Vagina (tissue), 2 donors: Measurements from ENCODE around the gene CCDC183. TPM values are rescaled to one million over a fixed set of nuclear protein-coding genes. Genes with fewer than 3 reads are reported as not detected.
"Not testable (repeated sequence)": the region's sequence is repeated elsewhere in the genome, so short reads cannot be mapped to it uniquely, and the experiment has no call there.

Experiments used
- DNase-seq, 2 donors: peaks; one replicate each; pipeline ENCODE4 v3.0.0-alpha.2; 2017; ENCODE audit errors: extremely low spot score in 2 of 2
- H3K27ac ChIP-seq: fragments of 200-600 bp; sonication (generic); one replicate; pipeline ENCODE4 v1.5.1; 2019
- H3K27me3 ChIP-seq: fragments of 200-600 bp; sonication (generic); one replicate; pipeline ENCODE4 v1.5.1; 2019
- H3K36me3 ChIP-seq, 2 donors: fragments of 200-600 bp; sonication (generic); one replicate each; pipeline ENCODE4 v1.5.1; 2017 to 2019
- H3K4me1 ChIP-seq: fragments of 200-600 bp; sonication (generic); one replicate; pipeline ENCODE4 v1.5.1; 2019
- H3K4me3 ChIP-seq, 2 donors: fragments of 200-600 bp; sonication (generic); 1 replicate in 1 of 2; 2 replicates in 1 of 2; pipeline ENCODE4 v1.5.1; 2016 to 2019
- H3K9me3 ChIP-seq: fragments of 200-600 bp; sonication (generic); one replicate; pipeline ENCODE4 v1.5.1; 2019
- POLR2A ChIP-seq, 2 donors: fragments of 450-650 bp; IDR thresholded peaks; one replicate each; pipeline ENCODE4 v1.6.1; 2017; ENCODE audit warnings: antibody characterized with exemption in 2 of 2, mild to moderate bottlenecking in 2 of 2, moderate library complexity in 2 of 2
- POLR2AphosphoS5 ChIP-seq, 2 donors: sonication (generic); formaldehyde crosslinking; IDR thresholded peaks; one replicate each; pipeline ENCODE4 v1.9.0; 2017; ENCODE audit warnings: antibody characterized with exemption in 2 of 2, mild to moderate bottlenecking in 2 of 2, low read depth in 1 of 2; ENCODE audit not compliant: insufficient read depth in 1 of 2
- intact Hi-C: fragments of 100-400 bp; cut with DNase I; formaldehyde crosslinking; loops from one replicate; pipeline ENCODE4 v1.15.1; 2023
- total RNA-seq: library from RNA; depleted of rRNA; stranded (reverse); fragments of >200 nt; gene quantifications from one replicate; pipeline ENCODE4 v1.2.3, GENCODE V29; 2016
- TF ChIP-seq, protein P1 (sequence below), 3 experiments: fragments of 450-650 bp in 2 of 3; fragments of 200-600 bp in 1 of 3; sonication (generic) in 1 of 3; IDR thresholded peaks; one replicate each; pipeline ENCODE4 v1.5.1; 2017 to 2019; ENCODE audit warnings: antibody characterized with exemption in 3 of 3, mild to moderate bottlenecking in 2 of 3, moderate library complexity in 2 of 3

The CCDC183 gene
- total RNA-seq, 1 donor from 2014 or later, result not detected

- Histone ChIP-seq H3K4me1 (peaks cover 10% of the 10 kb centered on the region), H3K27ac (no peak overlapping the region), H3K27me3 (no peaks in the 10 kb centered on the region), H3K36me3 (no peaks in the 10 kb centered on the region), H3K4me3 (no peak overlapping the region), H3K9me3 (no peaks in the 10 kb centered on the region)
- DNase-seq, result no peak
- TF ChIP-seq, protein P1, sequence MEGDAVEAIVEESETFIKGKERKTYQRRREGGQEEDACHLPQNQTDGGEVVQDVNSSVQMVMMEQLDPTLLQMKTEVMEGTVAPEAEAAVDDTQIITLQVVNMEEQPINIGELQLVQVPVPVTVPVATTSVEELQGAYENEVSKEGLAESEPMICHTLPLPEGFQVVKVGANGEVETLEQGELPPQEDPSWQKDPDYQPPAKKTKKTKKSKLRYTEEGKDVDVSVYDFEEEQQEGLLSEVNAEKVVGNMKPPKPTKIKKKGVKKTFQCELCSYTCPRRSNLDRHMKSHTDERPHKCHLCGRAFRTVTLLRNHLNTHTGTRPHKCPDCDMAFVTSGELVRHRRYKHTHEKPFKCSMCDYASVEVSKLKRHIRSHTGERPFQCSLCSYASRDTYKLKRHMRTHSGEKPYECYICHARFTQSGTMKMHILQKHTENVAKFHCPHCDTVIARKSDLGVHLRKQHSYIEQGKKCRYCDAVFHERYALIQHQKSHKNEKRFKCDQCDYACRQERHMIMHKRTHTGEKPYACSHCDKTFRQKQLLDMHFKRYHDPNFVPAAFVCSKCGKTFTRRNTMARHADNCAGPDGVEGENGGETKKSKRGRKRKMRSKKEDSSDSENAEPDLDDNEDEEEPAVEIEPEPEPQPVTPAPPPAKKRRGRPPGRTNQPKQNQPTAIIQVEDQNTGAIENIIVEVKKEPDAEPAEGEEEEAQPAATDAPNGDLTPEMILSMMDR (IDR thresholded peaks at IDR 0.05), result no peak
- no peak for TF ChIP-seq POLR2AphosphoS5 (IDR thresholded peaks at IDR 0.05; ENCODE audit: insufficient read depth in 1 of 2, low read depth in 1 of 2)
- no peak for TF ChIP-seq POLR2A (IDR thresholded peaks at IDR 0.05)
- intact Hi-C loops, result no loop called here
These were observed 9.7 kb upstream of the CCDC183 start for GRCh38 chr9:136786451-136786850.

- not testable (repeated sequence) for H3K4me3 ChIP-seq
These were observed 9.2 kb upstream of the CCDC183 start for GRCh38 chr9:136786983-136787382.

DNA sequence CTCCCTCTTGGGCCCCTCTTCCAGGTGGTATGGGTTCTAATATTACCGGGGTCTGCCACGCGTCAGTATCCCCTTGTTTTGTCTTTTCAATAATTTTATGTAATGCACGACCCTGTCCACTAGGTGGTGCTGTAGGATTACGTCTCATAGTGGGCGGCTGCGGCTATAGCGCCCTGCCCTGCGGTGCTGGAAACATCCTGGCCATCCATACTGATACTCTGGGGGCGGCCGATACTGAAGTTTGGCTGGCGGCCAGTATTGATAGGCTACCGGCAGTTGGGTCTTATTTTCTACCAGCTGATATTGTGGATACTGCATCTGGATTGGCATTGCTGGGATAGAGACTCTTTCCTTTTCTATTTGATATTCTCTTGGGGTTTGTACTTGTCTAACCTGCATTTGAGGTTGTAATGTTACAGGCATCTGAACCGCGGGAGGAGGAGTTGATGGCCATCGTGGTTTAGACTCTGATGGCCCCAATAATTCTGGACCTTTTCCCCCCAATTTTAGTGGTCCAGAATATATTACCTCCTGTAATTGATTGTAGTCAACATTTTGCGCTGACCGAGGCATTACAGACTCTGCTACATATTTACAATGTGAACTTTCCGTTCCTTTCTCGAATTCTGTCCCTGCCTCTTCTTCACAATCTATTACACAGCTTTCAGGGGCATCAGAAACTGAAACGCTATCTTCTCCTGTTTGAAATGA lies 8.3 kb upstream of the CCDC183 start:
- Histone ChIP-seq H3K36me3 (no peaks in the 10 kb centered on the region), H3K4me1 (peaks cover 24% of the 10 kb centered on the region), H3K27me3 (no peaks in the 10 kb centered on the region), H3K4me3 (no peak overlapping the region), H3K9me3 (no peaks in the 10 kb centered on the region), H3K27ac (no peak overlapping the region)
- intact Hi-C loops, result no loop called here
- DNase-seq, result no peak
- TF ChIP-seq POLR2AphosphoS5 (IDR thresholded peaks at IDR 0.05; ENCODE audit: insufficient read depth in 1 of 2, low read depth in 1 of 2), result peak in 1 of 2 donors; percentile 21
- no peak for TF ChIP-seq POLR2A (IDR thresholded peaks at IDR 0.05)
- TF ChIP-seq, protein P1 (IDR thresholded peaks at IDR 0.05), result peak; percentile 83 to 95 (median 90)

More at GRCh38 chr9:136786983-136787382, 9.2 kb upstream of the CCDC183 start:
- H3K36me3 ChIP-seq, H3K9me3 ChIP-seq, H3K27ac ChIP-seq, intact Hi-C loops, DNase-seq, H3K27me3 ChIP-seq: not testable (repeated sequence)
- H3K4me1 ChIP-seq, result peaks cover 16% of the 10 kb centered on the region

DNA sequence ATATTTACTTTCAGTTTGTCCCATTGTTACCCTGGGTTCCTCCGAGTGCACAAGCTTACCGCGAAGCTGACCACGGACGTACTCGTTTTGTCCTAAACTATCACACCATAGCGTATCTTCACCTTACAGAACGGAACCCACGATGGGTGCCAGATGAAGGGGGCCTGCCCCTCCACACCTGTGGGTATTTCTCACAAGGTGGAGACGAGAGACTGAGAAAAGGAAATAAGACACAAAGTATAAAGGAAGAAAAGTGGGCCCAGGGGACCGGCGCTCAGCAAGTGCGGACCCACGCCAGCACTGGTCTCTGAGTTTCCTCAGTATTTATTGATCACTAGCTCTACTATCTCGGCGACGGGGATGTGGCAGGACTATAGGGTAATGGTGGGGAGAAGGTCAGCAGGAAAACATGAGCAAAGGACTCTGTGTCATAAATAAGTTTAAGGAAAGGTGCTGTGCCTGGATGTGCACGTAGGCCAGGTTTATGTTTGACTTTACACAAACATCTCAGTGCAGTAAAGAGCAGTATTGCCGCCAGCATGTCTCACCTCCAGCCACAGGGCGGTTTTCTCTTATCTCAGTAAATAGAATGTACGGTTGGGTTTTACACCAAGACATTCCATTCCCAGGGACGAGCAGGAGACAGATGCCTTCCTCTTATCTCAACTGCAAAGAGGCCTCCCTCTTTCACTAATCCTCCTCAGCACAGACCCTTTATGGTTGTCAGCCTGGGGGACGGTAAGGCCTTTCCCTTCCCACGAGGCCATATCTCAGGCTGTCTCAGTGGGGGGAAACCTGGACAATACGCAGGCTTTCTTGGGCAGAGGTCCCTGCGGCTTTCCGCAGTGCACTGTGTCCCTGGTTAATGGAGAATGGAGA lies 7.3 kb upstream of the CCDC183 start:
- H3K4me3 ChIP-seq, intact Hi-C loops, H3K27me3 ChIP-seq: not testable (repeated sequence)

DNA sequence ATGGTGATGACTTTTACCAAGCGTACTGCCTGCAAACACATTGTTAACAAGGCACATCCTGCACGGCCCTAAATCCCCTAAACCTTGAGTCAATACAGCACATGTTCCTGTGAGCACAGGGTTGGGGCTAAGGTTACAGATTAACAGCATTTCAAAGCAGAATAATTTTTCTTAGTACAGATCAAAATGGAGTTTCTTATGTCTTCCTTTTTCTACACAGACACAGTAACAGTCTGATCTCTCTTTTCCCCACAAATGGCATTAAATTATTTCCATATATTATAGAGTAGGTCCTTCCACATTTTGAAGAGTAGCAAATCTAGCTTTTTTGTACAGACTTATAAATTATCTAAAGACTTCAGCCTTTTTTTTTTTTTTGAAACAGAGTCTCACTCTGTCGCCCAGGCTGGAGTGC lies 6.6 kb upstream of the CCDC183 start:
- H3K9me3 ChIP-seq, result no peaks in the 10 kb centered on the region

More for the DNA sequence above, 7.3 kb upstream of the CCDC183 start:
- not testable (repeated sequence) for H3K36me3 ChIP-seq, H3K27ac ChIP-seq, H3K9me3 ChIP-seq, DNase-seq
- peaks cover 26% of the 10 kb centered on the region for H3K4me1 ChIP-seq

More for the DNA sequence above, 6.6 kb upstream of the CCDC183 start:
- Histone ChIP-seq H3K27ac (no peak overlapping the region), H3K36me3 (no peaks in the 10 kb centered on the region), H3K4me3 (no peak overlapping the region), H3K27me3 (no peaks in the 10 kb centered on the region), H3K4me1 (peaks cover 26% of the 10 kb centered on the region)
- TF ChIP-seq POLR2A (IDR thresholded peaks at IDR 0.05) (no peak), POLR2AphosphoS5 (IDR thresholded peaks at IDR 0.05; ENCODE audit: insufficient read depth in 1 of 2, low read depth in 1 of 2) (no peak)
- TF ChIP-seq, protein P1 (IDR thresholded peaks at IDR 0.05), result no peak
- DNase-seq, result no peak
- intact Hi-C loops, result no loop called here
